GM21423 (cell line): ENCODE measurements around the gene COL11A2.
A peak's percentile ranks its signal among the peaks of the same experiment; 100 is the strongest.
"Not testable (repeated sequence)": the region's sequence is repeated elsewhere in the genome, so short reads cannot be mapped to it uniquely, and the experiment has no call there.

Experiments
- ATAC-seq: cut with Tn5 transposase; IDR thresholded peaks from one replicate; pipeline ENCODE4 v1.9.1; 2021; ENCODE audit warnings: mild to moderate bottlenecking, moderate library complexity; ENCODE audit not compliant: unreplicated experiment

Gene COL11A2

DNA sequence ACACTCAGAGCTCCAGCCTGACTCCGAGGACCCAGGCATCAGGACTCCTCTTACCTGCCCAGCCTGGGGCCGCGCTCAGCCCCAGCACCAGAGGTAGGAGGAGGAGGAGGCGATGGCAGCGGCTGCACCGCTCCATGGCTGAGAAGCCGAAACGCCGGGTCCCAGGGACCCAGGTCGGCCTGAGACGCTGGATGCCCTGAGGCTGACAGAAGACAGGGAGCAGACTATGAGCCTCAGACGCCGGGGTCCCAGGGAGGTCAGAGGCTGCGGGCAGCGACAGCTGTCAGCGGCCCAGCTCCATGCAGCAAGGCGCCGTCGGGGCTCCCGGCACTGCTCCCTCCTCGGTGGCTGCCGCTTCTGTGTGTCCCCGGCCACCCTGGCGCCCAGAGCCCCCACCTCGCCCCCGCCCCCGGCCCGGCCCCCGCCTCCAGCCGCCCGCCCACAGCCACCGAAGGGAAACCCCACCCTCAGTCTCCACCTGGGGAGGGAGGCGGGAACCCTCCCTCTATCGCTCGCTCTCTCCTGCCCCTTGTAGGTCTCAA lies at the start of gene COL11A2:
COL11A2 (minus strand) TSS at position 363 of the 542 bp plus-strand sequence; CDS start at position 136, 227 bp downstream.
- no peak for ATAC-seq

DNA sequence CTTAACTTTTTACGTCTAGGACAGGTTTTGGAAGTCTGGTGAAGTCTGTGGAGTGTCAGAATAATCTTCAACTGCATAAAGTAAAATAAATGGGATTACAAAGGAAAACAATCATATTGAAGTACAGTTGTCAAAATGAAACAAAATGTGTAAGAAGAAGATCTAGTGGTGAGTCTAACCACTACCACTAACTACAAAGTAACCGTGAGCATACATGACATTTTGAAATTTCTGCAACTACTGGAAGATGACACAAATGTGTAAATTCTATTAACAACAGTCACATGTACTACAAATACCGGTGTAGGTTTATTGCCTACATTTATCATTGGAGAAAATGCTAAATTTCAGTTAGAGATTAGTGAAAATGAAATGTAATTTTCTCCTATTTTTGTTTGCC lies 49.7 kb upstream of the COL11A2 start:
- ATAC-seq = no peak

DNA sequence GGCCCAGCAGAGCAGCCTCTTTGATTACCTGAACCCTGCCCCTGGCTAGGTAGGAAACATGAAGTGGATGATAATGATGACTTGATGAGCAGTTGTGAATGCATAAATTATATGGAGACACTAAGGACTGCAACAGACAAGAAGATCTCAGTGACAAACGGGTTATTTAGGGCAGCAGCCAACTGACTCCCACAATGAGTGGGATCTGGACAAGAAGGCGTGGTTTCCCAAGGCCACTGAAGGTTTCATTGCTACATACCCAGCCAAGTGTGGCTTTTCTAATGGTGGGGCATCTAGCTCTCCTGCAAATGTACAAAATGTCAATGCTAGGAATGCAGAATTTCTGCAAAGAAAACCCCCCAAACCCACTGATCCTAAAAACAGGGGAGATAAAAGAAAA lies 45.5 kb upstream of the COL11A2 start:
- no peak for ATAC-seq

DNA sequence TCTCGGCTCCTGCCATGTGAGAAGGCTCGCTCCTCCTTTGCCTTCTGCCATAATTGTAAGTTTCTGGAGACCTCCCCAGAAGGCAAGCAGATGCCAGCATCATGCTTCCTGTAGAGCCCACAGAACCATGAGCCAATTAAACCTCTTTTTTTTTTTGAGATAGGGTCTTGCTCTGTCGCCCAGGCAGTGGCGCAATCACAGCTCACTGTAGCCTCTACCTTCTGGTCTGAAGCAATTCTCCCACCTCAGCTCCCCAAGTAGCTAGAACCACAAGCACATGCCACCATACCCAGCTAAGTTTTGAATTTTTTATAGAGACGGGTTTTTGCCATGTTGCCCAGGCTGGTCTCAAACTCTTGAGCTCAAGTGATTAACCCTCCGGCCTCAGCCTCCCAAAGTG lies 44.6 kb upstream of the COL11A2 start:
- no peak for ATAC-seq

DNA sequence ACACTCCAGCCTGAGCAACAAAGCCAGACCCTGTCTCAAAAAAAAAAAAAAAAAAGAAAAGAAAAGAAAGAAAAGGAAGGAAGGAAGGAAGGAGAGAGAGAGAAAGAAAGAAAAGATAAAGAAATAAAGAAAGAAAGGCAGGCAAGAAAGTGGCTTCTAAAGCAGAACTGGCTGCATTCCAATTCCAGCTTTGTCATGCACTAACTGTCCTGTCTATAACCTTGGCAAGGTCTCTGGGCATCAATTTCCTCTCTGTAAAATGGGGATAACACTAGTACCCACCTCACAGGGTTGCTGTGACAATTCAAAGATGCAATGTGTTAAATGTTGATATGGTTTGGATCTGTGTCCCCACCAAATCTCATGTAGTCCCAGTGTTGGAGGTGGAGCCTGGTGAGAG lies 44.1 kb upstream of the COL11A2 start:
- no peak for ATAC-seq

DNA sequence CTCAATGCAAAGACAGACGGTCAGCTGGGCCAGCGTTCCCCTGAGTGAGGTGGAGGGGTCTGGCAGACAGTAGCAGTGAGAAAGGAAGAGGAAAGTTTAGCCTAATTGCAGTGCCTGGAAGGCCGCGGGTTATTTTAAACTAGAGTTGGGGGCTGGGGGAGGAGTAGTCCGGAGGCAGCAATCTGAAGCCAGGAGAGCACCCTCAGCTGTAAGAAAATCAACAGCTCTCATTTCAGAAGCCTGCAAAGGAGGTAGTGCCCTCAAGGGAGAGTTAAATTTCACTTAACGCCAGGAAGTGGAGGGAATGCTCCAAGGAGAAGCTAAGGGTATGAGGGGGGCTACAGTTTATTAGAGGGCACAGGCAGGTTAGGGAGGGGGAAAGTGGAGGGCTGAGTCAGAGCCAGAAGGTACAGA lies 43.0 kb upstream of the COL11A2 start:
- ATAC-seq = no peak

DNA sequence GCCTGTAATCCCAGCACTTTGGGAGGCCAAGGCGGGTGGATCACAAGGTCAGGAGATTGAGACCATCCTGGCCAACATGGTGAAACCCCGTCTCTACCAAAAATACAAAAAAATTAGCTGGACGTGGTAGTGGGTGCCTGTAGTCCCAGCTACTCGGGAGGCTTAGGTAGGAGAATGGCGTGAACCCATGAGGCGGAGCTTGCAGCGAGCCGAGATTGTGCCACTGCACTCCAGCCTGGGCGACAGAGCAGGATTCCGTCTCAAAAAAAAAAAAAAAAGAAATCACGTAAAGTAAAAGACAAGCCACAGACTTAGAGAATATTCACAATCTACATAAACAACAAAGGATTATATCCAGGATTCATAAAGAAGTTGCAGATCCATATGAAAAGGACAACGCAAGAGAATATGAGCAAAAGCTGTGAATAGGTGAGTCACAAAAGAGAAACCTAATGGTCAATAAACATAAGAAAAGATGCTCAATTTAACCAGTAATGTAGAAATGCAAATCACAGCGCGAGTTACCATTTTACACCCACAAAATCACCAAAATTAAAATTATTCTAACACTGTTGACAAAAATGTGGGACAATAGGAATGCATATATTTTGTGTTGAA lies 34.3 kb upstream of the COL11A2 start:
- not testable (repeated sequence) for ATAC-seq

DNA sequence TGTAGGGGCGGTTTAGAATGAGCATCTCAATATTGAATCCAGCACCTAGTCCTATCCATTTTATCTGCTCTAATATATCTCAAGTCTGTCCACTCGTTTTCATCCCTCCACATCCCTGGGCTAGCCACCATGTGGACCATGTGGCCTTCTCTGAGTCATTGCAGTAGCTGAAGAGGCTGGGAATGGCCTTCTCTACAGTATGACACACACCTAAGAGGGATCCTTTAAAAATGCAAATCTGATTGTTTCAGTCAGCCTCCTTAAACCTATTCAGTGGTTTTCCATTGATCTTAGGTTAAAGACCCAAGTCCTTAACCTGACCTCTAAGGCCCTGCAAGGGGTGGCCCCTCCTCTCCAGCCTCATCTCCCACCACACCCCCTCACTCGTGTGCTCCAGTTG lies 25.4 kb upstream of the COL11A2 start:
- no peak for ATAC-seq

DNA sequence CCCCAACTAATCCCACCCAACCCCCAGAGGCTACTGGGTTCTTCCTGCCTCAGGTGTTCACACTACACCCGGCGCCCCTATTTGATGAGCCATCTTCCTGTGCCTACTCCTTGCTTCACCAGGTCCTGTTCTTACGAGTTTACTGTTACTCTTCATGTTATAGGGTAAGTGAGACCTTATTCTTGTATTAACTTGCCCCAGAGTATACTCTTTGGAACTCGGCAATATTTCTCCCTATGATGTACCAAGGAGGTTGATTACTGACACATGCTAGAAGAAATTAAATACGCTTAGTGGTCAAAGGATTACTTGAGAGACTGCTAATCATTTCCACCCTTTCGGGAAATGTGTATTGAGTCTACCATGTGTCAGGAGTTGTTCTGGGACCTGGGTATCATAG lies 25.0 kb upstream of the COL11A2 start:
- no peak for ATAC-seq

DNA sequence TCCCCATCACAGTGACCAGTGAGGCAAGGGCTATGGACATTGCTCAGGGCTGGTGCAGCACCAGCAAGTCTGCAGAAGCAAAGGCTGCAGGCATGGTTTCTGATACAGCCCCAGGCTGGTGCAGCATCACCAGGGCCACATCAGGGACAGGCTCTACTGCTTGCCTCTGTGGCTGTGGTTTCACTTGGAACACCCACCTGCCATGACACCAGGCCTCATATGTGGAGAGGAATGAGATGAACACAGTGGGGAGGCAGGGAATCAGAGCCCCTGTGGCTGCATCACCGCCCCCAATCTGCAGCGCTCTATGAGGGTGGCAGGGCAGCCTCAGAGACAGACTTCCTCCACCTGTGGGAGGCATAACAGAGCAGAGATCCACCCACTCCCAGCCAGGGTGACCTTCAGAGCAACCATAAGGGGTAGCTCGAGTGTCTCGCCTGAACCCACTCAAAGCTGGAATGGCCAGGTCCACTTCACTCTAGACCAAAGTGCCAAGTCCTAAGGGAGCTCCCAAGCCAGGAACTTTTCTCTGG lies 23.9 kb upstream of the COL11A2 start:
- no peak for ATAC-seq

DNA sequence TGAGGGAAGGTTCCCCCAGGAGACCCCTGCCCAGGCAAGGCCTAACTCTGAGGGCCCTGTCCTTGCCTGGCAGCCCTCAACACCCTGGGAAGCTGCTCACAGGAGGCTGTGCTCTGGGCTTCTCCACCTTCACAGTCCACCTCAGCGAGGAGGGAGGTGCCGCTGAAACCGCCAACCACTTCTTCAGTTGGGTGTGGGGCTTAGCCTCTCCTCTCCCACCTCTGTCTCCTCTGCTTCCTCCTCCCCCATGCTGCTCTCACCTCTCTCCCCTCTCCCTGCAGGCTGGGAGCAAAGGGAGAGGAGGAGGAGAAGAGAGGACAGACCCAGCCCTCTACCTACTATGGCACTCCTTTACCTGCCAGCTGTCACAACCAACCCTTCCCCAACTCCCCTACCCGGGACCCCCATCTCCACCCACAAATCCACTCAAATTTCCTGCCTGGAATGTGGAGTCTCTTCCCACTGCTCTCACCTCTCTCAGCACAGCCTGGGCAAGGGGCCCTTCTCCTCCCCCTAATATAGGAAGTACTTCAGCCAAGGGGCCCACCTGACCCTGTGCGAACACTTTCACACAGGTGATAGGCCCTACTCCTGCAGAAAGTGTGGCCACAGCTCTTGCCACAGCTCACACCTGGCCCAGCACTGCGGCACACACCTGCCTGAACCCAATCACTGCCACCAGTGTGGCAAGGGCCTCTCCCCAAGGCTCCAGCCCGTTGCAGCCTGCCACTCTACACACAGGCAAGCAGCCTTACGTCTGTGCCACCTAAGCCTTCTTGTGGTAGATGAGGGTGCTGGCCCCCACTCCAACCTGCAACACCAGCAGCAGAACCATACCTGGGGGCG lies 23.2 kb upstream of the COL11A2 start:
- ATAC-seq = no peak

DNA sequence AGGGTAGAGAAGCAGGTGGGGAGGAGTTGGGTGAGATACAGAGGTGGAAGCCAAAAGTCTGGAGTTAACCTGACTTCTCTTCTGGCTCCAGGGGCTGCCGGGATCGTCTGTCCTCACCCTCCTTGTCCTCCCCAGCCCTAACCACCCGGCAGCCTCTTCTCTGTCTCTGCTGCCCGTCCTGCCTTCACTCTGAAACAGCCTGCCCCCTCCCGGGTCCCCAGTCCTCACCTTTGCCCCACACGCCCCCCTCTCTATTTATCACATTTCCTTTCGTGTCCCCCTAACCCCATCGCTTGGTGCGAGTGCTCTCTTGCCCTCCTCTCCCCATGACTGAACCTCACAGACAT lies 21.7 kb upstream of the COL11A2 start:
- ATAC-seq = no peak

DNA sequence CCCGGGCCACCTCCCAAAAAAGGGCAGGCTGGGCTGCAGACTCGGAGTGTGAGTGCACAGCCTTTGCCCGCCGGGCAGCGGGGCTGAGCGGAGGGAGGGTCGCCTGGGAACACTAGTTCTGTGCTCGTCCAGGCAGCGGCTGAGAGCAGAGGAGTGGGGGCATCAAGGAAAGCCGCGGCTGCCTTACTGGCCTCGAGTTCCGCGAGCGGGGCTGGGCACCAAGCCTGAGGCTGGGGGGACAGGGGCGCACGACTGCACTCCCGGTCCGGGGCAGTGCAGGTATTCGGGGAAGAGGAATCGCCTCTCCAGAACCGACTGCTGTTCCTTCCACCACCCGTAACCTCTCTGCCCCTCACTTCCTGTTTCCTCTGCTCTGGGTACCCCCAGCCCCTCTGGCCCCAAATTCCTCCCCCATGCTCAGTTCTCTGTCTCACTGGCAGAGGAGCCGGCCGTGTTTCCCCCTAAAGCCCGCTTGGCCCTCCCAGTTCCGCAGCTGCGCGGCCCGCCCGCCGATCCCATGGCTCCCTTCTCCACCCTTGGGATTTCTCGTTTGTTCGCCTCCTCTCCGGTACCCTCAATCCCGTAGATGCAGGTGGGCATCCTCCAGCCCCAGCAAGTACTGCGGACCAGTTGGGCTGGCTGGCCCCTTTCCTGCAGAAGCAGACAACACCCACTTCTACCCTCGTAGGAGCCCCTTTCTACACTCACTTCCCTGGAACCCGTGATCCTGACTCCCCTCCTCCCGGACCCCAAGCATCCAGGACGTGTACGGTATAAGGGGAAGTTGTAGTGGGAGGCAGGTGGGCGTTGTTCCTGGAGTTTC lies 21.1 kb upstream of the COL11A2 start:
- ATAC-seq = no peak

DNA sequence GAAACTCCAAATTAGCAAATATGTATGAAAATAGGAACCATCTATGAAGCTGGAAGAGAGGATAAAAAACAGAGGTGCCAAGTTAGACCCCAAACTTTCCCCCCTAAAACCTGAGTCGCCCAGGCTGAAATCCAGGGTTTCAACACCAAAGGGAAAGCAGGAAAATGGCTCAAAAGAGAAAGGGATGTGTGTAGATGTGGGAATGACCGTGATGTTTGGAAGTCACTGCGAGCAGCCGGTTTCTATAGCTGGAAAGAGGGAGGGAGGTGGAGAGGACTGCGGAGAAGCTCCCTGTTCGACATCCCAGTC lies 20.5 kb upstream of the COL11A2 start:
- no peak for ATAC-seq

DNA sequence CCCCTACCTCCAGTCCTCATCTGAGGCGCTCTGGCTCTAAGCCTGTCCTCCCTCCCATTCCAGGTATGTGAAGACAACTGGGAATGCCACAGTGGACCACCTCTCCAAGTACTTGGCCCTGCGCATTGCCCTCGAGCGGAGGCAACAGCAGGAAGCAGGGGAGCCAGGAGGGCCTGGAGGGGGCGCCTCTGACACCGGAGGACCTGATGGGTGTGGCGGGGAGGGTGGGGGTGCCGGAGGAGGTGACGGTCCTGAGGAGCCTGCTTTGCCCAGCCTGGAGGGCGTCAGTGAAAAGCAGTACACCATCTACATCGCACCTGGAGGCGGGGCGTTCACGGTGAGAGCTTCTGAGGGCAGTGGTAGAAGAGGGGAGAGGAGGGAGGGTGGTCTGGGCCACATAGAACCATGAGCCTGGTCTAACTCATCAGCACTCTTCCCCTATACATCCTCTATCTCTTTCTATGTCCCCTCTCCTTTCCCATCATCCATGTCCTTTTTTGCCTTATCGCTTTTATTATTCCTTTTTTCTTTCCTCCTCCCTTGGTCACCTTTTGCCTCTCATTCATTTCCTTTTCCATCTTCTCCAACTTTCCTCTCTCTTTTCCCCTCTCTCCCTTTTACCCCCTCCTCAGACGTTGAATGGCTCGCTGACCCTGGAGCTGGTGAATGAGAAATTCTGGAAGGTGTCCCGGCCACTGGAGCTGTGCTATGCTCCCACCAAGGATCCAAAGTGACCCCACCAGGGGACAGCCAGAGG lies 19.6 kb upstream of the COL11A2 start:
- no peak for ATAC-seq

DNA sequence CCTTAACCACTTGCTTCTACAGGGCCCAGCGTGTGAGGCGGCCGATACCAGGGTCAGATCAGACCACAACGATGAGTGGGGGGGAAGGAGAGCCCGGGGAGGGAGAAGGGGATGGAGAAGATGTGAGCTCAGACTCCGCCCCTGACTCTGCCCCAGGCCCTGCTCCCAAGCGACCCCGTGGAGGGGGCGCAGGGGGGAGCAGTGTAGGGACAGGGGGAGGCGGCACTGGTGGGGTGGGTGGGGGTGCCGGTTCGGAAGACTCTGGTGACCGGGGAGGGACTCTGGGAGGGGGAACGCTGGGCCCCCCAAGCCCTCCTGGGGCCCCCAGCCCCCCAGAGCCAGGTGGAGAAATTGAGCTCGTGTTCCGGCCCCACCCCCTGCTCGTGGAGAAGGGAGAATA lies 18.9 kb upstream of the COL11A2 start:
- ATAC-seq = no peak

DNA sequence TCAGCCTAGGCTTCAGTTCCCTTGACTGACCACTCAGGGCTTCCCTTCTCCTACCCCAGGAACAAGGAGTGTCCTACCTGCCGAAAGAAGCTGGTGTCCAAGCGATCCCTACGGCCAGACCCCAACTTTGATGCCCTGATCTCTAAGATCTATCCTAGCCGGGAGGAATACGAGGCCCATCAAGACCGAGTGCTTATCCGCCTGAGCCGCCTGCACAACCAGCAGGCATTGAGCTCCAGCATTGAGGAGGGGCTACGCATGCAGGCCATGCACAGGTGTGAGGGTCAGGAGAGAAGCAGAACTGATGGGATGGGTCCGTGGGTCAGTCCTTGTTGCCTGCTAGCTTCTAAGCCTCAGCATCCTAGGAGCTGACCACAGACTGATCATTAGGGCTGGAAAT lies 17.6 kb upstream of the COL11A2 start:
- no peak for ATAC-seq

DNA sequence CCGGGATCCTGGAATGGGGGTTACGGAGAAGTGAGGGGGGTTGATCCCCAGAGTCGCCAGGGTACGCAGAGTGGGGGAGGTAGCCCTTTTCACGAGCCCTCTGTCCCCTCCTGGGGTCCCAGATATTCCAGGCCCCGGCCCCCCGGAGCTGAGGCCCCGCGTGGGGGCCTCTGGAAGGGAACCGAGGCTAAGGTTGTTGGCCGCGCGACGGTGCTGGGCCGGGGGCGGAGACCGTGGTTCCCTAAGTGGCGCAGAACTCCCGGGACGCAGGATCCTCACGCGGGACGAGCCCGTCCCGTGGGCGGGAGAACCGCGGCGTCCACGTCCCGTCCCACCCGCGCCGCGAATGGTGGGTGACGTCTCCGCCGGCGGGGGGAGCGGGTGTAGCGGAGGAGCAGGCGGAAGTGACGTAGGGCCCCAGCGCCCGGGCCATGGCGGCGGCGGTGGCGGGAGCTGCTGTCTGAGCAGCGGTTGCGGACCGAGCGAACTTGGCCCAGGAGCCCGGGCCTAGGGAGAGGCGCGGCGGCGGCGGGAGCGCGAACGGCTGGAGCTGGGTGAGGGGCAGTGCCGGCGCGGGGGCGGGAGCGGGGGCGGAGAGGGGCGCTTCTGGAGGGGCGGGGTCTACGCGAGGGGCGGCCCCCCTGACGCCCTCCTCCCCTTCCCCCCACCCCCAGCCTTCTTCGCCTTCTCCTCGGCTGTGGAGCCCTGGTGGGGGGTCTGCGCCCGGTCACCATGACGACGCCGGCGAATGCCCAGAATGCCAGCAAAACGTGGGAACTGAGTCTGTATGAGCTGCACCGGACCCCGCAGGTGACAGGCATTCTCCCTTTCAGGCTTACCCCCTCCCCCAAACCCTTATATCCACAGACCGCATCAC lies 16.1 kb upstream of the COL11A2 start, which contains the start of gene RING1:
RING1 (plus strand) TSS at position 410 of the 877 bp plus-strand sequence; CDS start at position 733, 323 bp downstream.
- ATAC-seq = peak; percentile 34

DNA sequence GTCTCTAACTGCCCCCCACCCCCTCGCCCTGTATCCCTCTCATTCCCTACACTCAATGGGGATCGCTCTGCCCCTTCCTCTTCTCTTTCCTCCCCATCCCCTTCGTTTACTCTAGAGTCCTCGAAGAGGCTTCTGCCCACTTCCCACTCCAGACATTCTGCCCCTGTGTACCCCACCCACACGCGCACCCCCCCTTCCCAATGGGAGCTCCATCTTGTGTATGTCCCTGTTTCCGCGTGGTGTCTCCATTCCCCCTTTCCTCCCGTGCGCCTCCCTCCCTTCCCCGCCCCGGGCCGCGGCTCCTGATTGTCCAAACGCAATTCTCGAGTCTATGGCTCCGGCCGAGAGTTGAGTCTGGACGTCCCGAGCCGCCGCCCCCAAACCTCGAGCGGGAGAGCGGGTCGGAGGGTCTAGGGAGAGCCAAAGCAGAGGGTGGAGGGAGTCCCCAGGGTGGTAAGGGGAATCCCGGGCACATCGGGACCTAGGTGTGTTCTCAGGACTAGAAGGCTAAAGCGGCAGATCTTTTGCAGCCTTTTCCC lies 15.4 kb upstream of the COL11A2 start:
- no peak for ATAC-seq
